ENCODE measurements around the gene BPIFB2.
"Not testable (repeated sequence)": the region's sequence is repeated elsewhere in the genome, so short reads cannot be mapped to it uniquely, and the experiment has no call there.

BPIFB2 gene, protein sequence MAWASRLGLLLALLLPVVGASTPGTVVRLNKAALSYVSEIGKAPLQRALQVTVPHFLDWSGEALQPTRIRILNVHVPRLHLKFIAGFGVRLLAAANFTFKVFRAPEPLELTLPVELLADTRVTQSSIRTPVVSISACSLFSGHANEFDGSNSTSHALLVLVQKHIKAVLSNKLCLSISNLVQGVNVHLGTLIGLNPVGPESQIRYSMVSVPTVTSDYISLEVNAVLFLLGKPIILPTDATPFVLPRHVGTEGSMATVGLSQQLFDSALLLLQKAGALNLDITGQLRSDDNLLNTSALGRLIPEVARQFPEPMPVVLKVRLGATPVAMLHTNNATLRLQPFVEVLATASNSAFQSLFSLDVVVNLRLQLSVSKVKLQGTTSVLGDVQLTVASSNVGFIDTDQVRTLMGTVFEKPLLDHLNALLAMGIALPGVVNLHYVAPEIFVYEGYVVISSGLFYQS

DNA sequence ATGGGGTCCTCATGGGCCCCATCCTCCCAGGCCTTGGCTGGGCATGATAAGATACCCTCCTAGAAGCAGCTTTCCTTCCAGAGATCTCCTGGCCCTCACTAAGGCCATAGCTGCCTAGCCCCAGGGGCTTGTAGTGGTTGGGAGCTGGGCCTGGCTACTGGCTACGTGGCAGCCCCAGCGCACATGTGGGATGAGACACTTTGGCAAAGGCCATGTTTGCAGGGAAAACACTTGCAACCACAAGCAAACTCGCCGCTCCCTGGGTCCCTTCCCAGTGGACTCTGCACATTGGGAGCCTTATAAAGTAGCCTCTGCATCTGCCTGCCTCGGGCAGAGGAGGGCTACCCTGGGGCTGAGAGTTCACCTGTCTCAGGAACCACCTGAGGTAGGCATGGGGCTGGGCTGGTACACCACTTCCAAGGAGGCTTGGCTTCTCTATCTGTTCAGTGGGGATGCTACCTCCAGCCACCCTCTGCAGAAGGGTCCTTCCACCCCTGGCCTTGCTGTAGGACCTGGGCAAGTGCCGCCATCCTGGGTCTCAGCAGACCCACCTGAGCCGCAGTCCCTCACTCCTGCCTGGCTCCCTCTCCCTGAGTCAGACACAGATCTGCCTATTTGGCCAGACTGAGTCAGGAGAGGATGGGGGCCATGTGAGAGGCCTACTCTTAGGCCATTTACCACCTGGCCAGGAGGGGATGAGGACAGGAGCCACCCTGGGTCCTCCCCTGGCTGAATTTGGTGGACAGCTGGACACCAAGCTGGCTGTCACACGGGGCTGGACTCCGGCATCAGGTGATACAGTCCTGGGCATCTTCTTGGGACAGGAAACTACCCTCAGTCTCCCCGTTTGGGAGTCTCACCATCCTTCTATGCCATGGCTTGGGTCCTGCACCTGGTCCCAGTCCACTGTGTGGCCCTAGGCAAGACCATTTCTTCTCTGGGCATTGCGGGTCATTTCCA is at the start of gene BPIFB2:
Gene BPIFB2, plus strand, starts transcription at position 329 of the 960 bp plus-strand sequence. CDS start 871 bp downstream, outside the sequence.
- Histone ChIP-seq H3K4me3 (no peak within 1 kb of the TSS), H3K27ac (no peak within 1 kb of the TSS)
- DNase-seq (ENCODE audit: low spot score): no peak
- TF ChIP-seq, protein P1, sequence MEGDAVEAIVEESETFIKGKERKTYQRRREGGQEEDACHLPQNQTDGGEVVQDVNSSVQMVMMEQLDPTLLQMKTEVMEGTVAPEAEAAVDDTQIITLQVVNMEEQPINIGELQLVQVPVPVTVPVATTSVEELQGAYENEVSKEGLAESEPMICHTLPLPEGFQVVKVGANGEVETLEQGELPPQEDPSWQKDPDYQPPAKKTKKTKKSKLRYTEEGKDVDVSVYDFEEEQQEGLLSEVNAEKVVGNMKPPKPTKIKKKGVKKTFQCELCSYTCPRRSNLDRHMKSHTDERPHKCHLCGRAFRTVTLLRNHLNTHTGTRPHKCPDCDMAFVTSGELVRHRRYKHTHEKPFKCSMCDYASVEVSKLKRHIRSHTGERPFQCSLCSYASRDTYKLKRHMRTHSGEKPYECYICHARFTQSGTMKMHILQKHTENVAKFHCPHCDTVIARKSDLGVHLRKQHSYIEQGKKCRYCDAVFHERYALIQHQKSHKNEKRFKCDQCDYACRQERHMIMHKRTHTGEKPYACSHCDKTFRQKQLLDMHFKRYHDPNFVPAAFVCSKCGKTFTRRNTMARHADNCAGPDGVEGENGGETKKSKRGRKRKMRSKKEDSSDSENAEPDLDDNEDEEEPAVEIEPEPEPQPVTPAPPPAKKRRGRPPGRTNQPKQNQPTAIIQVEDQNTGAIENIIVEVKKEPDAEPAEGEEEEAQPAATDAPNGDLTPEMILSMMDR (IDR thresholded peaks at IDR 0.05): no peak

DNA sequence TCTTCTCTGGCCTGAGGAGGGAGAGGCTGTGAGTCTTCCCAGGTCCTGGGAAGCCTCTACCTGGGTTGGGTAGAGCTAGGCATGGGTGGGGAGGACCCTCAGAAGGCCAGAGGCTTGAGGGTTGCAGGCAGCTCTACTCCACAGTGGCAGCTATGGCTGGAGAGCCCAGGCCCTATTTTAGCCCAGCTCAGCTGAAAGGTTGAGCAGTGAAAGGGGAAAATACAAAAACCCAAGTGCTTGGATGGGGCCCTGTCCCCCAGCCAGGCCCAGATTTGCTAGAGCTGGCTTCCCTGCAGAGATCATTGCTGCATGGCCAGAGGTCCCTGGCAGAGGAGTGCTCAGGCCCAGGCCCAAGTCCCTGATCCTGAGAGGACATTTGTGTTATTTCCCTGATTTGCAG is 48.9 kb upstream of the BPIFB2 start:
- TF ChIP-seq, protein P1 (IDR thresholded peaks at IDR 0.05): no peak
- no peak overlapping the region for H3K4me3 ChIP-seq
- no peak overlapping the region for H3K27ac ChIP-seq
- no peak for DNase-seq (ENCODE audit: low spot score)

DNA sequence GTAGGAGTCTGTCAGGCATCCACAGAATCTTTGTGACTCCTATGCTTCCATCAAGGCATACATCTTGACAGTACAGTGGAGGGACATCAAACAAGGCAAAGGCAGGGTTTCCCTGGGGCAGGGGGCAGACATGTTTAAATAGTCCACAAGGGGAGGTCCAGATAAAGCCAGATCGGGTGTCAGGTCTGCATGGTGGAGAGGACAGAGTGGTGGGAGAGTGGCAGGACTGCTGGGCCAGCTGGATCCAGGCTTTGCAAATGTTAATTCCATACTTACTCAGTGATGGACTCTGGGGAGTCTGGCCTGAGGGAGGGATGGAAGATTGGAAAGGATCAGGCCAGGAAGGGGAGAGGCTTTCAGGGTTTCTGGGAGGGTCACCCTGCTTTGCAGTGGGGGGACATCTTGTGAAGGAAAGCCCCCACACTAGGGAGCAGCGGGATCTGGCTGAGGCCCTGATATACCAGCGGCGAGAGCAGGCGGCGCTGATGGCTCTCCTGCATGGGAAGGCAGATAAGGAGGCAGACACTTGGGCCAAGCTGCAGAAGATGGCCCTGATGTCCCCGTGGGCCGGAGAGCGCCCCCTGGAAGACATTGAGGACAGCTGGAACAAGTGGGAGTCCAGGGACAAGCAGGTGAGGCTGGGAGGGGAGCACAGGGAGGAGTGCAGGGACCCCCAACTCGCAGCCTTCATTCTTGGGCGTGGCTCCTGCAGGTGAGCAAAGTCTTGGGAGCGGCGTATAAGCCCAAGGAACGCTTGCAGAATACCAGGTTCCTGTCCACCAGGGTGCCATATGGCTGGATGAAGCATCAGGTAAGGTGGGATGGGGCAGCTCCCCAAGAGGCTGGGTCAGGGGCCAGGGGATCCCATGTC is 47.9 kb upstream of the BPIFB2 start:
- TF ChIP-seq, protein P1 (IDR thresholded peaks at IDR 0.05): no peak
- DNase-seq (ENCODE audit: low spot score): no peak
- H3K4me3 ChIP-seq: no peak overlapping the region
- H3K27ac ChIP-seq: no peak overlapping the region

DNA sequence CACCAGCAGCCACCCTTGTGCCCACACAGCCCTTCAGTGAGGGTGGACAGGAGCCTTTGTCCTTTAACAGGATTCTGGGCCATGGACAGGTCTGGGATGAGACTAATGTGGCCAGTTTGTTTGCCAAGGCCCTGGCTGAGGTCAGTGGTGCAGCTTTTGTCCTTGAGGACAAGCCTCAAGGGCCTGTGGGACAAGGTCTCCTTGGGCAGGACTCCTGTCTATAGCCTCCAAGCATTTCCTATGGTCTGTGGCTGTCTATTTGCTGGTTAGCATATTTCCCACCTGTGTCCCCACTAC is 47.3 kb upstream of the BPIFB2 start:
- no peak overlapping the region for H3K27ac ChIP-seq
- TF ChIP-seq, protein P1 (IDR thresholded peaks at IDR 0.05): no peak
- no peak overlapping the region for H3K4me3 ChIP-seq
- no peak for DNase-seq (ENCODE audit: low spot score)

DNA sequence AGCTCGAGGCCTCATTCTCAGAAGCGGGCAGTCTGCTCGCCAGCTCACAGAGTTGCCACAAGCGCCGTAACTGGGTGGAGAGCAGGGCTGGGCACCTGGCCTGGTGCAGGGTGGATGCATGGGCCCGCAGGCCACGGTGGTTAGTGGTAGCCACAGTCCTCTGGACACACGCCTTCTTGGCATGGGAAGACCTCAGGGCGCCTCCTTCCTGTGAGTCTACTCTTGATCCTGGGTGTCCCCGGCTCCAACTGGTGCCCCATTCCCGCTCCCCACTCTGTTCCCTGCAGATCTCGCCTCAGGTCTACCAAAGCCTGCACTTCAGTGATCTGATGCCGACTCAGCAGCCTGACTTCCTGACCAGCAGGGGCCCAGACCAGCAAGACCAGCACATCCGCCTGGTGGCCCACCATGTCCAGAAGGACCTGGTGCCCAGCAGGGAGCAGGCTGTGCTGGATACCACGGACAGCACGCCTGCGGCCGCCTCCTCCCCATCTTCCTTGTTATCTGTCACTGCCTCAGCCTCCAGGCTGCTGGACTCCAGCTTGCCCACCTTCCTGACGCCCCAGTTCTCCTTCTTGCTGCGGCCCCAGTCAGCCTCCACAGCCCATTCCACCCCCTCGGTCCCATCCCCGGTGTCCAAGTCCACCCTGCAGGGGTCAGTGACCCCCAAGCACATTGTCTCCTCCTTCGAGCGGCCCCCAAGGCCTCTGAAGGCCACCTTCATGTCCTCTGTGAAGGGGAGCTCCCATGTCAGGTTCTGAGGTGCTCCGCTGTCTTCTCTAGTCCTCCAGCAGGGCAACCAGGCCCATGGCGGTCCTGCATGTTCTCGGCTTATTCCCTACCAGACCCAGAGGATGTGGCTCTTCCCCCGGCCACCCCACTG is 46.4 kb upstream of the BPIFB2 start:
- peak; percentile 58 for DNase-seq (ENCODE audit: low spot score)
- H3K27ac ChIP-seq: no peak overlapping the region
- H3K4me3 ChIP-seq: no peak overlapping the region
- TF ChIP-seq, protein P1 (IDR thresholded peaks at IDR 0.05): no peak

DNA sequence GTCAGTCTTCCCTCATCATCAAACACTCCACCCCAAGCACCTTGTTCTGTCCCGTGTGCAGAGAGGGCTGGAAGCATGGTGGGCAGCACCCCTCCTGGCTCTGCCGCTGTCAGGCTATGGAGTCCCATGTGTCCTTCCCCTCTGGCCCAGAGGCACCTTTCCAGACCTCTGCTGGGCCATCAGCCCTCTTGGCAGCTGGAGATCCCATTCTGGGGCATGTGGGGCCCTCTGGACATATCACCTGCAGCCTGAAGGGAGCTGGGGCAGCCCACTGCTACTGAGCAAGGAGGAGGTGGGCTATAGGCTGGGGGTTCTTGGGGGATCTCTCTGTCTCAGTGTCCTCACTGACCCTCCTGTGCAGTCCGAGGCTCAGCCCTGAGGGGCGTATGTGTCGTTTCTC is 45.5 kb upstream of the BPIFB2 start:
- DNase-seq (ENCODE audit: low spot score): peak; percentile 49
- no peak overlapping the region for H3K27ac ChIP-seq
- no peak overlapping the region for H3K4me3 ChIP-seq
- TF ChIP-seq, protein P1 (IDR thresholded peaks at IDR 0.05): no peak

DNA sequence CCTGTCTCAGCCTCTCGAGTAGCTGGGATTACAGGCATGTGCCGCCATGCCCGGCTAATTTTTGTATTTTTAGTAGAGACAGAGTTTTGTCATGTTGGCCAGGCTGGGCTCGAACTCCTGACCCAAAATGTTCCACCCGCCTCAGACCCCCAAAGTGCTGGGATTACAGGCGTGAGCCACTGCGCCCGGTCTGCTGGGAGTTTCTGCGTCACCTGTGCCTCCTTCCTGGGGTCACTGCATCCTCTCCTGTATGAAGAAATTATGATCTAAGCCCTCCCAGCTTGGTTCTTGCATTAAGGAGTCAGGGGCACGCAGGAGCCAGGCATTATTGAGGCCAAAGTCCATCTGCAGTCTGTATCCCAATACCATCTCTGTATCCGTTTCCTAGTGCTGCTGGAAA is 44.9 kb upstream of the BPIFB2 start:
- H3K27ac ChIP-seq, H3K4me3 ChIP-seq: not testable (repeated sequence)
- DNase-seq (ENCODE audit: low spot score): peak; percentile 28

Data from coronary artery (tissue), 2 donors.